ENCODE data around the gene RALGPS1.

RALGPS1 gene

DNA sequence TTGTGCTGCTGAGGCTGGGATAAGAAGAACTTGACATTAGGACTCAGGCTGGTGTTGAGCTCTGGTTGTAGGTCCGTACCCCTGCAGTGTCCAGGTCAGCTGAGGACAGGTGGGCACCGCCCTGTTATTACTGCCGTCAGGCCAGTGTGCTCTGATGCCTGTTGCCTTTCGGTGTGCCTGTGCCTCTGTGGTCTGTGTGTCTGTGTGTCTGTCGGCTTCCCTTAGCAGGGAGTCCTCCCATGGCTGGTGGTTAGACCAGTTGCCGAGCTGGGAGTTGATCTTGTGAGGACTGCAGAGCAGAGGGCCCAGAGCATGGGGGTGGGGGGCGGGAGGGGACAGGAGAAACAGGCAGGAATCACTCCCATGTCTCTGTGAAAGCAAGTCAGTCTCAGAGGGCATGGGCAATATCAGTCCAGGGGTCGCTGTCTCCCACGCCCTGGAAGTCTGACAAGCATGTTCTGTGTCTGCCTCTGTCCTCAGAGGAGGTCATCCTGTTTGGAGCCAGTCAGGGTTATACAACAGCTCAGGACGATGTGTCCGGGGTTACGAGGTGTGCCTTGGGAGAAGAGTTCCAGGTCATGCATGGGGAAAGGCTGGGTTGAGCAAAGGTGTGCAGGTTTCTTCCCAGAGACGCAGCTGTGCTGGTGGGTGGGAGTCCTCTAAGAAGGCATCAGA is 282.7 kb downstream of the RALGPS1 start:
- no peak for DNase-seq (ENCODE audit: extremely low read depth in 1 of 2, low read depth in 1 of 2)

DNA sequence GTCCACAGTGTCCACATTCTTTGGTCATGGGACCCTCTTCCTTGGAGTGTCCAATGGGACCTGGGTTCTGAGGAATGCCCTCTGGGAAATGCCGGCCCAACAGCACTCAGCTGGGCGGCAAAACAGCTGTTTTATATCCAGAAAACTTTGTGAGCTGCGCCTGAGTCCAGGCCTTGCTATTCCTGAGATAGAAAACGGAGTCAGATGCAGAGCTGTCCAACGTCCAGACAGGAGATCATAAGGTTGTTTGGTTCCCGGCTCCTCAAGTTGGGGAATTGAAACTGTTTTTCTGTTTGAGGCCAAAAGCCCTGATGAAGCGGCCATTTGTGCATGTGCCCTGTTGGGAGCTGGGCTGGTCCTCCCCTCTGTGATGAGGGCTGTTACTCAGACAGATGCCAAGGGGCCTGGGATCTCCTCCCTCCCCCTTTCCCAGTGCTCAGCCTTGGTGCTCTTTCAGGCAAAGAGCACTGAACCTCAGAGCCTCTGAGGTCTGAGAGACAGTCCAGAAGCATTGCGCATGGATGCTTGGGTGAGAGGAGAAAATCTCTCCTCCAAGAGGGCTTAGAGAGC is 283.4 kb downstream of the RALGPS1 start:
- DNase-seq (ENCODE audit: extremely low read depth in 1 of 2, low read depth in 1 of 2), result no peak

DNA sequence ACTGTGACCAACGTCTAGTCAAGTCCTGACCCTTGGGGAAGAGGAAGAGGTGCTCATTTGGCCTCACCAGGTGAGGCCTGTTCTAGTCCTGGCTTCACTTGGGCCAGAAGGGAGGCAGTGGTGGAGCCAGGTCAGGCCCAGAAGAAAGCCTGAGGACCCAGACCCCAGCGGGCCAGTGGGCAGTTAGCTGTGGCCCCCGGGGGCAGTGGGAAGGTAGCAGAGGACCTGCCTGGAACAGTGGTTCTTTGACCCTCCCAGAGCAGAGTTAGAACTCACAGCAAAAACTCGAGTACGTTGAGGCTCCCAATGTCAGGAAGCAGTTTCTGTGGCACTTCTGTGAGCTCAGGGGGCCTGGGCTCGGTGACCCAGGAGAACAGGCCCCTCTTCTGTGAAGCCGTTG is 284.0 kb downstream of the RALGPS1 start:
- no peak for DNase-seq (ENCODE audit: extremely low read depth in 1 of 2, low read depth in 1 of 2)

DNA sequence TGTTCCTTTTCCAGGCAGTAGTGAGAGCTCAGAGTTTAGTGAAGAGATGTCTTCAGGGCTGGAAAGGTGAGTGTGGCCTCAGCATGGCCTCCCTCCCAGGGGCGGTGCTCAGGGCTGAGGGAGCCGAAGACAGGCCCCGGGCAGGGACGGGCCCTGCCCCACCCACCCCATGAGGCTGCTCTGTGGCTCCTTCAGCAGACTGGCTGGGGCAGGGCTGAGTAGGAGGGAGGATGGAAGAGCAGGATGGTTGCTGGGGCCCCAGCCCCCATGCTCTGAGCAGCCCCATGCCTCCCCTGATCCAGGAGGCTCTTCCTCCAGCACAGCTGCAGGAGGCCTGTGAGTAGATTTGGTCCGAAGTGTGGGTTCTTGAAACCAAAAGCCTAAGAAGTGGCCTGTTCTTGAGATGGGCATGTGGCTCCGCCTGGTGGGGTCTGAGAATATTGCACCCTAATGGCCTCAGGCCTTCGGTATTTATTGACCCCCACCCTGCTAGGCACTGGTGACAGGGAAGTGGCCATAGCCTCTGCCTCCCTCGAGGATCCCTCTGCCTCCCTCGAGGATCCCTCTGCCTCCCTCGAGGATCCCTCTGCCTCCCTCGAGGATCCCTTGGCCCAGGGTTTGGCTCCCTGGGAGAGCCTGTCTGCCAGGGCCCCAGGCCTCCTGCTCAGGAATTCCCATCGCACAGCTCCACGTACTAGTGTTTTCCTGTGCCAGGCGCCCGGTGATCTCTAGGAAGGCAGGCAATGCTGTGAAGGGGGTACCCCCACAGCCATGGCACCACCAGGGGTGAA is 284.6 kb downstream of the RALGPS1 start:
- DNase-seq (ENCODE audit: extremely low read depth in 1 of 2, low read depth in 1 of 2), result peak; percentile 28 to 61

DNA sequence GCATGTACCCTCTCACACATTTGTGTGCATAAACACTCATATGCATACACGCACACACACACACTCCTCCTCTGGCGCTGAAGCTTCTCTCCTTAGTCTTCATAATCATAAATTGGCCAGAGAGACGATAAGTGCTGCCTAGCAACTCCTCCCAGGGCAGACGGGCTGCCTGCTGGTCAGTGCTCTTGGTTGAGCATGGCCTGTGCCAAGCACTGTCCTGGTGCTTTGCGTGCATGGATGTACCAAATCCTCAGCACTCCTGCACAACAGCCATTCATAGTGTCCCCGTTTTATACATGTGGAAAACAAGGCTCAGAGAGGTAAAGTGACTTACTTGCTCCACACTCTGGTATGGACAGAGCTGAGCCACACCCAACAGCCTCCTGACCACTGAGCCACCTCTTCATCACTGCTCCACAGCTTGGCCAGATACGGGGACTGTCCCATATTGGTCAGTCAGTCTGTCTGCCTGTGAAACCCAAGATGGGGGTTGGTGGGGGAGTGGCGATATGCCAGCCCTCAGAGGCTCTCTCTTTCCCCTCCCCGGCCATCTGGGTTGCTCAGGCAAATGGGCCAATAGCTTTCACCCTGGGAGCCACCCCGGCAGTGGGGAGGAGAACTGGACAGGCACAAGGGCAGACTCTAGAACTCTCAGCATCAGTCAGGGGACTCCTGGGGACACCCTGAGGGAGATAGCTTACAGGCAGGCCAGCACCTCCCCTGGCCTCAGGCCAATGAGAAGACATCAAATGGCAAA is 285.7 kb downstream of the RALGPS1 start:
- DNase-seq (ENCODE audit: extremely low read depth in 1 of 2, low read depth in 1 of 2), result no peak

DNA sequence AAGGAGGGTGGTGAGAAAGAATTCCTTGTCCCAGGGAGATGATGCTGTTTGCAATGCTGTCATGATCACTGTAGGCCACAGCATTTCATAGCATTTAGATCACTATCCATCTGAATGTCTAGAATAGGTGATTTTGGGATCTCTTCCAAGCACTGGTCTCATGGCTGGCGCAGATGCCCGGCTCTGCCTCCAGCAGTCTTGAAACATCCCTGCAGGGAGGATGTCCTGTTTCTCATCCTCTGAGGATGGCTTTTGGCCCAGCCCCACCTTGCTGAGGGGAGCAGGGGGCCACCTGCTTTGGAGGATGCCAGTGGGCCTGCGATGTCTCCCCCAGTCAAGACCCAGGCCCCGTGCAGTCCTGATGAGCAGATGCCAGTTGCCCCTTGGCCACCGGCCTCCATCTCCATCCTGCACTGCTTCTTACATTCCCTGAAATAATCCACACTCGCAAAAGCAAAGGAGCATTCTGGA is 286.5 kb downstream of the RALGPS1 start:
- DNase-seq (ENCODE audit: extremely low read depth in 1 of 2, low read depth in 1 of 2), result no peak

DNA sequence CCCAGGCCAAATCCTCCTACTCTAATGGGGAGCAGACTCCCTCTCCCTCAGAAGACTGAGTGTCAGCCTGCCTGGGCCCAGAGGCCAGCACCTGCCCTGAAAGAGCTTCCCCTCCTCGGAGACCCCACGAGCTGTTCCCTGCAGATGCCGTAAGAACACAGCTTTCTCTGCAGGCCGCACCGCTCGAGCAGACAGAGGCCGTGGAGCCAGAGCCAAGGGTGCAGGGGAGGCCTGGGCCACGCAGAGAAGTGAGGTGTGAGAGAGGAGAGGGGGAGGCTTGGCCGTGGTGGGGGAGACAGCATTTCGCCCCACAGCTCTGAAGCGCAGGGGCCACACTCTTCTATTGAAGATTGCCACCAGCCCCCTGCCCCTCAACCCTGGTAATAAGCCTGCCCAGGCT is 287.1 kb downstream of the RALGPS1 start:
- DNase-seq (ENCODE audit: extremely low read depth in 1 of 2, low read depth in 1 of 2), result no peak

DNA sequence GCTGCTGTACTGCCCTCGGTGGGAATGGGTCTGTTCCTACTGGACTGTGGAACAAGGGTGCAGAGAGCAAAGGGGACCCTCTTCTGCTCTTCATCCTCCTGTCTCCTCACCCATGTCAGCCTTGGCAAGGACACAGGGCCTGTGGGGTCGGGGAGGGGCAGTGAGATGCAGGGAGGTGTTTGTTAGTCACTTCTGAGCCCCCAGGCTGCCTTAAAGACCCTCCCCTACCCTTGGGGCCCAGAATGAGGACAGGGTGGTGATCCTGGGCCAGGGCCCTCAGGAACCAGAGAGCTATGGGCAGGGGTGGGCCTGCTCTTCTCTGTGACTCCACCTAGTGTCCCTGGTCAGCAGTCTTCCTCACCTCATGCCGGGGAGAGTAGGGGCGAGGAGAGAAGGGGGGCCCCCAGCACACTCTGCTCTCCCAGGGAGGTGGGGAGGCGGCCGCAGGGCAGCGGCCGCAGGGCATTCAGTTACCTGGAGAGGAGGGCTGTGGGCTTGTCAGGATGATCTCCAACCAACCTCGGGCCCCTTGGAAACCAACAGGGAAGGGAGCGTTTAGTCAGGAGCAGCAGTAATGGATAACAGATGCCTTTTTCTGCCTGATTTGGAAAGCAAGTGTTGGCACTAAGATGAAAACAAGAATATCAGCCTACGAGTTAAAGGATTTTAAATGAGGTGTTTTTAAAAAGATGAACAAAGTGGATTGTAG is 288.0 kb downstream of the RALGPS1 start:
- no peak for DNase-seq (ENCODE audit: extremely low read depth in 1 of 2, low read depth in 1 of 2)

DNA sequence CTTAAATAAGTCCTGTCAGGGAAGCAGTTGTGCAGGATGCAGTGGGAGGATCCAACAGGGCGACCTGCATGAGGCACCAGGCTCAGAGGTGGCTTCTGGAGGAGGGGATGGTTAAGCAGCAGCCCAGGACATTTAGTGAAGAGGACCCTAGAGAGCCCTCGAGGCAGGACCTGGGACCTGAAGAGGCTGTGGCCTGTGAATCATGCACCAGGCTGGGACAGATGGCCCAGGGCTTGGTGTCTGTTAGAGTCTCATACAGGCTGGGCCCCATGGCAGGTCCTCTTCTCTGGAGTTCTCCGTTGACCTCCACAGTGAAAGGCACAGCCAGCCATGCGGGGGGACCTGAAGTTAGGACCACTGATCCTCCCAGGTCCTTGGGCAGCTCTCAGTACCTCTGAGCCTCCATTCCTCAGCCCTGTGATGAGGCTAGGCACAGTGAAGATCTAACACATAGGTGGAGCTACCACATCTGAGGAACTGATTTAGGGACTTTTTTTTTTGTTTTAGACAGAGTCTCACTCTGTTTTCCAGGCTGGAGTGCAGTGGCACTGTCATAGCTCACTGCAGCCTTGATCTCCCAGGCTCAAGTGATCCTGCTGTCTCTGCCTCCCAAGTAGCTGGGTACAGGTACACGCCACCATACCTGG is 289.2 kb downstream of the RALGPS1 start:
- DNase-seq (ENCODE audit: extremely low read depth in 1 of 2, low read depth in 1 of 2), result no peak

DNA sequence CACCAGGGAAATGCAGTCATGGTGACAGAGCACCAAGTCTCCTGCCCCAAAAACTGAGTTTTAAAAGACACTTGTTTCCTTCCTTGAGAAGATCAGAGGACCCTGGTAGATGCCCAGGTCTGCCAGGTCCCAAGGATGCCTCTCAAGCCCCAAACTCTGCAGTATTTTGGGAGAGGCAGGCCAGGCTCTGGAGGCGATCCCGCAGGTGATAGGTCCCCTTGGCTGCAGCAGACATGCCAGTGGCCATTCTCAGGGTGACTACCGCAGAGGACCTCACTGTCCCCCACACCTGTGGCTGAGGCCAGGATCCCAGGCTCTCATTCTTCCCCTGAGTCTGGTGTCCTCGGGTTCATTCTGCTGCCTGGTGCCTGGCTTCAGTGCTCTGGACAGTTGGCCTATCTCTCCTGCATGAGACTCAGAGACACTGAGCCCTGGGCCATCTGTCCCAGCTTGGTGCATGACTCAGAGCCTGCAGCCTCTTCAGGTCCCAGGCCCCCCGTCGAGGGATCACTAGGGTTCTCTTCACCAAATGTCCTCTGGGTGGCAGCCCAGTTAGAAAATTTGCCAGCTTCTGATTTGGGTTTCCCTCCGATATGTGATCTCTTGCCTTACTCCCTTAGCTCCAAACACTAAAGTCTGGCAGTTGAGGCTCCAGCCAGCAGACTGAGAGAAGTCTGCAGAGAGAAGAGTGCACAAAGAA is 290.3 kb downstream of the RALGPS1 start:
- DNase-seq (ENCODE audit: extremely low read depth in 1 of 2, low read depth in 1 of 2), result no peak

DNA sequence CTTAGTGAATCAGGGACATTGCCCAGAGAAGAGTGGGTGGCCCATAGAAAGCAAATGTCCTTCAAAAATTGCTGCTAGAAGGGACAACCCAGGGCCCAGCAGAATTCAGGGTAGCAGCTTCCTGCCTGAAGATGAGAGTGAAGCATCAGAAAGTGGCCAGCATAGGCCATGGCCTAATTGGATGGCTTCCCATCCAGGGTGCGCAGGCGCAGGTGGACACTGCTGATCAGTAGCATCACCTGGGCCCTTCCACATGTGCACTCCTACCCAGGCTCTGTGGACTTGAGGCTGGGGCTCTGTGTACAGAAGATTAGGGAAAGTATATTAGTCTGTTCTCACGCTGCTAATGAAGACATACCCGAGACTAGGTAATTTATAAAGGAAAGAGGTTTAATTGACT is 291.4 kb downstream of the RALGPS1 start:
- DNase-seq (ENCODE audit: extremely low read depth in 1 of 2, low read depth in 1 of 2), result no peak

DNA sequence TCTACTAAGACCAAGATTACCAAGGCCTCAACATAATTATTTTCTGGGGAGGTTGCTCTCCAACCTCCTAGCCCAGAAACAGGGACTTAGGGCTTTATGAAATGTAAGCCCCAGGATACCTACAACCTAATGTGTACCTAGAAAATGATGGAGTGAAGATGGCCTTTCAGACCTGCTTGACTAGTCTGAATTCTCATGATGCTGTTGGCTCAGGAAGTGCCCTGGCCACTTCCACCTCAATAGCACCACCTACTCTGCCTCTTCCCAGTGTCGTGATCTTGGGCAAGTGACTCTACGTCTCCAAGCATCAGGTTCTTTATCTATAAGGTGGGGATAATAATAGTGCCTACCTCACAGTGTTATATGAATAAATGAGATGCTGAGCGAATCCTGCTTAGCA is 292.1 kb downstream of the RALGPS1 start:
- DNase-seq (ENCODE audit: extremely low read depth in 1 of 2, low read depth in 1 of 2), result no peak

DNA sequence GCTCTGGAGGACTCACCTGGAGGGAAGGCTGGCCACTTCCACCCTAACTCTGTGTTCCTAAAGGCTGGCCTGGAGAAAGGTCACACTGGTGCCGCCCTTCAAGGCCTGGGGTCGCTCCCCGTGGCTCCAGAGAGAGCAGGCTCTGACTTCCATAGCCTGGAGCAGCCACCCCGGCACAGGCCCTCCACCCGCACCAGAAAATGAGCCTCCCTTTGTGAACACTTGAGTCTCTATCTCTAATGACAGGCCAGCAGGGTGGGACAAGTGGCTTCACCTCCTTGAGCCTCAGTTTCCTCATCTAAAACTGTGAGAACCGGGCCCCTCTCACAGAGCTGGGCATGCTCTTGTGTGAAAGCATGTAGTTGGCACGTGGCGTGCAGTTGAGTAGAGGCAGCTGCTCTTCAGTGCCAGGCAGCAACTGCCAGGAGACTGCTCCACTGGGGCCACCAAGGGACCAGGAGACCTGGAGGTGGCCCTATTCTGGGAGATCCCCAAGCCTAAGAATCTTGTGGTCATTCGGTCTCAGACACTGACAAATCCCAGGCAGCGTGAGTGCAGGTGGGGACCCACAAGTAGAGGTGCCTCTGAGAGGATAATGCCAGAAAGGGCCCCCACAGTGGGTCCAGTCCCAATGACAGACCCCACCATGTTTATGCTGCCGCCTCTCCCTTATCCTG is 293.3 kb downstream of the RALGPS1 start:
- no peak for DNase-seq (ENCODE audit: extremely low read depth in 1 of 2, low read depth in 1 of 2)

DNA sequence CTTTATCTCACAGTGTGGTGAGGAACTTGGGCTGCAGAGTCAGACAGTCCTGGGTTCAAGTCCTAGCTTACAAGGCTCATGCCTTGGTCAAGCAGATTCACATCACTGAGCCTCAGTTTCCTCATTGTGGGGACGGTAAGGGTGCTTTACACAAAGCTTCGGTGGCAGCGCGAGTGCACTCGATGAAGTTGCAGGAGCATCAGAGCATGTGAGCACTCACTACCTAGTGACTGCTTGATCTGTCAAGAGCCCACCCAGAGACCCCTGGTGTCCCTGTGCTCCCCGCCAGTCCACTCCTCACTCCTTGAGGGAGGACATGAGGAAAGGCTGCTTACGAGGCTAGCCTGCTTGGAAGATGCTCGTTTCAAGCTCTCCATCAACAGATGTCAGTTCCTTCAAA is 293.8 kb downstream of the RALGPS1 start:
- no peak for DNase-seq (ENCODE audit: extremely low read depth in 1 of 2, low read depth in 1 of 2)

DNA sequence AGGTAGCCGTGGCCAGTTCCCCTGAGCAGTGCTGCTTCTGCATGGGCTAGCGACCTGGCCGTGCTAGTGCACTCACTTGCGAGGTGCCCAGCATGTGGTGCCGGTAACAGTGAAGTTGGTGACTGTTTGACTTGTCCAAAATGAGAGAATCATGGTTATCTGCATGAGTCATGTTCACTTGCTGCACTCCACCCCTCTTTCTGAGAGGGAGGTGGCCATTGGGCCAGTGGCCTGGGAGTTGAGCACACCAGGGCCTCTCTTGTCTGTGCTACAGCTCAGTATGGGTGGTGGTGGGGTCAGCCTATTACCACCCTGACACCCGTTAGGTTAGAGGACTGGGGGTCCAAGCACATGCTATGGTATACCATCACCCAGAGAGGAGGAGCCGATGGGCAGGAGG is 294.6 kb downstream of the RALGPS1 start:
- DNase-seq (ENCODE audit: extremely low read depth in 1 of 2, low read depth in 1 of 2), result no peak

DNA sequence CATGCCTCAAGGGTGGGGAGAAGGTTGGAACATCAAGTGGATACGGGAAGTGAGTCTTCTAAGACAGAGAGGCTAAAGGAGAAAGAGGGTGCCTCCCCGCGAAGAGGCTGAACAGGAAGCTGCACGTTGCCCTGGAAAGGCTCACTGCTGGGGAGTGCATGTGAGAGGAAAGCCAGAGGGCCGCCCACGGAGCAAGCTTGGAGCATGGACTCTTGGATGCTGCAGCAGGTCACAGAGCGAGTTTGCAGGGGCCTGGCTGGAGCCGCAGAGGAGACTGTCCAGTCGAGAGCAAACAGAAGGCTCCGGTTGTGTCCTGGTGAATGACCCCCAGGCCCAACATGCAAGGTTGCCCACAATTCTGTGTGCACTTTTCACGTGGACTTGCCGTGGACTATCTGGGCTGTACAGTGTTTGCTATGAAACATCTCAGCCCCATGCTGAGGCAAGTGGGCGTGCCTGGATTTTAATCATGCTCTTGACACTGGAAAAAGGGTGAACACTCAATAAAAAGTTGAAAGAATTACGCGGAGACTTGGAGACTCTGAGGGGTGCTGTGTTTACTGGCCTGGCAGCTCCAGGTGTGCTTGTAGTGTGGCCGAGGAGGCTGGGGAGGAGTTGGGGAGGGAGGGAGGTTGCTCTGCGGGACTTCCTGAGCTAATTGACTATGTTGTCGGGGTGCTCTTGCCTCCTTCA is 295.5 kb downstream of the RALGPS1 start:
- no peak for DNase-seq (ENCODE audit: extremely low read depth in 1 of 2, low read depth in 1 of 2)

DNA sequence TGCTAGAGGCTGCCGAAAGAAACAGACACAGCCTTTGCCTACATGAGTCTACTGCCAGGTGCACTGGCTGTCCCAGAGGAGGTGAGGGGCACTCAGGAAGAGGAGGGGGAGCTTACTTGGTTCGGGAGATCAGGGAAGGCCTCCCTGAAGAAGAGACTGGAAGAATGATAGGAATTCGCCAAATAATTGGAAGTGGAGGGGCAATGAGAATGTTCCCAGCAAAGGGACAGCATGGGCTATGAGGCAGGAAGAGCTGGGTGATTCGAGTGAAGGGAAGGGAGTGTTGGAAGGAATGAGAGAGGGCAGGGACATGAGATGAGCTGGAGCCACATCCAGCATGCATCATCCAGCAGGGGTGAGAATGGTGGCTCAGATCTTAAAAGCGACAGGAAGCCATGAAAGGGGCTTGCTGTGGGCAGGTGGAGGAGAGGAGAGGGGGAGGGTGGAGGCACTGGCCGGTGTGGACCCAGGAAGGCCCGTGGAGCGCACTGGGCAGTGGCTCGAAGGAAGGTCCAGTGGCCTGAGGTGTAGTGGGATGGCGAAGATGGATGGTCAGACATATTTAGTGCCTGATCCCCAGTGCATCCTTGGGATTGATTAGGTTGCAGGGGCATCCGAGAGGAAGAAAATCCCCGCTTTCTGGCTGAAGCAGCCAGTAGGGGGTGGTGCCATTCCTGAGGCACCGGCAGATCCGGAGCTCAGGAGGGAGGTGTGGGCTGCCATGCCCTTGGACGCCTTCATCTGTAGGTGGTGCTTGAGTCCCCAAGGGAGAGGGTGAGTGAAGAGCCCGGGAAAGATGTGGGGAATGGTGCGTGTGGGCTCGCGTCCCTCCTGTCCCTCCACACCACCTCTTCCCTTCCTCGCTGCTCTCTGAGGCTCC is 296.5 kb downstream of the RALGPS1 start:
- DNase-seq (ENCODE audit: extremely low read depth in 1 of 2, low read depth in 1 of 2), result no peak

DNA sequence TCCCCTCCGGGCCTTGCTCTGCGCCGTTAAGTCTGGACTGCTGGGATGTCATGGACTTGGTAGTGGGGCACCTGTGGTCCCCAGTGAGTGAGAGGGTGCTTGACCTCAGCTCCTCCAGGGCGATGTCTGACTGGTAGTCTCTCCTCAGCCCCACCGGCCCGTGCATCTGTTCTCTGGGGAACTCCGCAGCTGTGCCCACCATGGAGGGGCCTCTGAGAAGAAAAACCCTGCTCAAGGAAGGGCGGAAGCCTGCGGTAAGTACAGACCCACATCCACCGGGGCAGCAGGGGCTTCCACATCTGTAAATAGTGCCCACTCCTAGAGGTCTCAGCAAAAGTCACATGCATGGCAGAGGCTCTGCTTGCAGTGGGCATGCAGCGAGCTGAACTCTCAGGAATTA is 297.4 kb downstream of the RALGPS1 start:
- DNase-seq (ENCODE audit: extremely low read depth in 1 of 2, low read depth in 1 of 2), result no peak
